Measurements from ENCODE around the gene APOA1. TPM values are rescaled to one million over a fixed set of nuclear protein-coding genes. Genes with fewer than 3 reads are reported as not detected.
A peak's percentile ranks its signal among the peaks of the same experiment; 100 is the strongest.

The APOA1 gene
- total RNA-seq, 2 donors from 2014 or later = 91.8 to 120 TPM

GRCh38 chr11:116825434-116825833 lies 12.0 kb downstream of the APOA1 start:
- Mint-ChIP-seq H3K4me3 (no peak overlapping the region), H3K27me3 (ENCODE audit: insufficient read depth) (peaks cover 2% of the 10 kb centered on the region), H3K36me3 (ENCODE audit: low read depth) (no peaks in the 10 kb centered on the region), H3K4me1 (peaks cover 10% of the 10 kb centered on the region), H3K27ac (no peak overlapping the region), H3K9me3 (no peaks in the 10 kb centered on the region)
- no peak for DNase-seq
- Histone ChIP-seq H3K4me3 (ENCODE audit: low read length) (no peak overlapping the region), H3K9ac (ENCODE audit: extremely low read depth, low read length, poor library complexity, severe bottlenecking) (no peak overlapping the region), H3K27me3 (ENCODE audit: control insufficient read depth, insufficient read depth, low read length, poor library complexity, severe bottlenecking) (no peaks in the 10 kb centered on the region), H3K4me1 (ENCODE audit: control insufficient read depth, insufficient read depth, low read length) (peaks cover 23% of the 10 kb centered on the region), H3K9me3 (ENCODE audit: control insufficient read depth, low read length) (no peaks in the 10 kb centered on the region), H3K27ac (ENCODE audit: low read depth, low read length) (no peak overlapping the region), H3K36me3 (ENCODE audit: control insufficient read depth, insufficient read depth, low read length) (no peaks in the 10 kb centered on the region)
- no peak for TF ChIP-seq CTCF (conservative IDR thresholded peaks at IDR 0.05)
- WGBS, 2 experiments (ENCODE audit: insufficient coverage in 1 of 2, insufficient read length in 1 of 2) = 91 to 94% methylated on average over 5 of the region's 5 CpGs

GRCh38 chr11:116823031-116823843 lies 14.2 kb downstream of the APOA1 start, which contains the start of gene APOA4:
APOA4 (minus strand) TSS chr11:116823304; CDS start chr11:116823191, 113 bp downstream.
- Mint-ChIP-seq H3K4me1 (peaks cover 10% of the 10 kb centered on the region), H3K9me3 (no peaks in the 10 kb centered on the region), H3K27me3 (ENCODE audit: insufficient read depth) (peaks cover 2% of the 10 kb centered on the region), H3K27ac (peak within 1 kb of the TSS; percentile 30), H3K4me3 (no peak within 1 kb of the TSS), H3K36me3 (ENCODE audit: low read depth) (no peaks in the 10 kb centered on the region)
- H3K36me3 ChIP-seq (ENCODE audit: control insufficient read depth, insufficient read depth, low read length) = no peaks in the 10 kb centered on the region
- no peak for DNase-seq
- H3K9ac ChIP-seq (ENCODE audit: extremely low read depth, low read length, poor library complexity, severe bottlenecking) = no peak within 1 kb of the TSS
- no peaks in the 10 kb centered on the region for H3K9me3 ChIP-seq (ENCODE audit: control insufficient read depth, low read length)
- 67 to 82% methylated on average over 8 to 15 of the region's 16 CpGs for WGBS, 2 experiments (ENCODE audit: insufficient coverage in 1 of 2, insufficient read length in 1 of 2)
- no peak within 1 kb of the TSS for H3K4me3 ChIP-seq (ENCODE audit: low read length)
- peaks cover 23% of the 10 kb centered on the region for H3K4me1 ChIP-seq (ENCODE audit: control insufficient read depth, insufficient read depth, low read length)
- no peak for TF ChIP-seq CTCF (conservative IDR thresholded peaks at IDR 0.05)
- H3K27me3 ChIP-seq (ENCODE audit: control insufficient read depth, insufficient read depth, low read length, poor library complexity, severe bottlenecking) = no peaks in the 10 kb centered on the region
- no peak within 1 kb of the TSS for H3K27ac ChIP-seq (ENCODE audit: low read depth, low read length)

DNA sequence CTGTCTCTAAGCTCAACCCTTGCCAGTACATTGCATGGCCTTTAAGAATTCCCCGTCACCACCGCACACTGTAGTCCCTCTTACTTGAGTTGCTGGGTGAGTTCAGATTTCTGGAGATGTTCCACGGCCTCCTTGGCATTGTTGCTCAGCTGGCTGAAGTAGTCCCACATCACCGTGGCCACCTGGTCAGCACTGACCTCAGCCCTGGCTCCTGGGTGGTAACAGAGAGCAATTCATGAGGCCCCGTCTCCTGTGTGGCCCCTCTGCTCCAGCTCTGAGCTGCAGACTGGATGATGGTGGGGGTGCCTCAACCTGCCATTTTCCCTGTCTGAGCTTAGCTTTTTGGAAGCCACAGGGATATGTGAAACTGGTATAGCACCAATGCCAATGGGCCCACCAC lies 14.8 kb downstream of the APOA1 start:
- Histone ChIP-seq H3K4me3 (ENCODE audit: low read length) (no peak overlapping the region), H3K9ac (ENCODE audit: extremely low read depth, low read length, poor library complexity, severe bottlenecking) (no peak overlapping the region), H3K9me3 (ENCODE audit: control insufficient read depth, low read length) (no peaks in the 10 kb centered on the region), H3K36me3 (ENCODE audit: control insufficient read depth, insufficient read depth, low read length) (no peaks in the 10 kb centered on the region), H3K27ac (ENCODE audit: low read depth, low read length) (no peak overlapping the region), H3K4me1 (ENCODE audit: control insufficient read depth, insufficient read depth, low read length) (peaks cover 19% of the 10 kb centered on the region), H3K27me3 (ENCODE audit: control insufficient read depth, insufficient read depth, low read length, poor library complexity, severe bottlenecking) (no peaks in the 10 kb centered on the region)
- H3K36me3 Mint-ChIP-seq (ENCODE audit: low read depth) = no peaks in the 10 kb centered on the region
- no peak for TF ChIP-seq CTCF (conservative IDR thresholded peaks at IDR 0.05)
- H3K27ac Mint-ChIP-seq = no peak overlapping the region
- H3K9me3 Mint-ChIP-seq = no peaks in the 10 kb centered on the region
- peaks cover 8% of the 10 kb centered on the region for H3K4me1 Mint-ChIP-seq
- peak; percentile 31 for DNase-seq
- H3K27me3 Mint-ChIP-seq (ENCODE audit: insufficient read depth) = peaks cover 2% of the 10 kb centered on the region
- WGBS, 2 experiments (ENCODE audit: insufficient coverage in 1 of 2, insufficient read length in 1 of 2) = 85 to 86% methylated on average over 5 of the region's 5 CpGs
- no peak overlapping the region for H3K4me3 Mint-ChIP-seq
